Testis (tissue), 2 donors: ENCODE measurements around the gene MEGF9.

Experiments
- POLR2A ChIP-seq: fragments of 450-650 bp; IDR thresholded peaks from one replicate; pipeline ENCODE4 v1.6.1; 2017; ENCODE audit warnings: antibody characterized with exemption, mild to moderate bottlenecking, moderate library complexity
- TF ChIP-seq, protein P1 (sequence below), 3 experiments: fragments of 450-650 bp in 2 of 3; fragments of 200-600 bp in 1 of 3; sonication (generic) in 1 of 3; IDR thresholded peaks; one replicate each; pipeline ENCODE4 v1.5.1; 2016 to 2019; ENCODE audit warnings: antibody characterized with exemption in 3 of 3, mild to moderate bottlenecking in 2 of 3, moderate library complexity in 1 of 3

DNA sequence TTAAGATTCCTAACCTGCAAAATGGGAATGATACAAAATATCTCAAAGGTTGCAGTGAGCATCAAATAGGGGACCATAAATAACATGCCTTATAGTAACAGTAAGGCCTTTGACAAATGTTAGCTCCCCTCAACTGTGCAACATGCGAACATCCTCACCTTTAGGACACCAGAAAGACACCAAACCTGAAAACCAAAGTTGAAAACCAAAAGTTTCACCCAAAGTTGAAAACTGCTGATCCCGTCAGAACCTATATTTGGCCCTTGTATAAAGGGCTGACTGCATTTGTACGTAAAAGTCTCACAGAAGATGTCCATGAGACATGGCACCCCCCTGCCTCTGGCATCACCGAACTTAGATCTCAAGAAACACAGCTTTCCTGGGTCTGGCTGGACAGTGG, 146.4 kb downstream of the MEGF9 start:
- TF ChIP-seq, protein P1, sequence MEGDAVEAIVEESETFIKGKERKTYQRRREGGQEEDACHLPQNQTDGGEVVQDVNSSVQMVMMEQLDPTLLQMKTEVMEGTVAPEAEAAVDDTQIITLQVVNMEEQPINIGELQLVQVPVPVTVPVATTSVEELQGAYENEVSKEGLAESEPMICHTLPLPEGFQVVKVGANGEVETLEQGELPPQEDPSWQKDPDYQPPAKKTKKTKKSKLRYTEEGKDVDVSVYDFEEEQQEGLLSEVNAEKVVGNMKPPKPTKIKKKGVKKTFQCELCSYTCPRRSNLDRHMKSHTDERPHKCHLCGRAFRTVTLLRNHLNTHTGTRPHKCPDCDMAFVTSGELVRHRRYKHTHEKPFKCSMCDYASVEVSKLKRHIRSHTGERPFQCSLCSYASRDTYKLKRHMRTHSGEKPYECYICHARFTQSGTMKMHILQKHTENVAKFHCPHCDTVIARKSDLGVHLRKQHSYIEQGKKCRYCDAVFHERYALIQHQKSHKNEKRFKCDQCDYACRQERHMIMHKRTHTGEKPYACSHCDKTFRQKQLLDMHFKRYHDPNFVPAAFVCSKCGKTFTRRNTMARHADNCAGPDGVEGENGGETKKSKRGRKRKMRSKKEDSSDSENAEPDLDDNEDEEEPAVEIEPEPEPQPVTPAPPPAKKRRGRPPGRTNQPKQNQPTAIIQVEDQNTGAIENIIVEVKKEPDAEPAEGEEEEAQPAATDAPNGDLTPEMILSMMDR (IDR thresholded peaks at IDR 0.05) = no peak
- no peak for TF ChIP-seq POLR2A
